Measurements from ENCODE around the gene C14orf180.

The C14orf180 gene

GRCh38 chr14:104582662-104583061, 3.1 kb downstream of the C14orf180 start:
- TF ChIP-seq CTCF (IDR thresholded peaks at IDR 0.05; ENCODE audit: low read depth, low read length, missing control alignments) = no peak
- DNase-seq (ENCODE audit: low read depth) = no peak
- in situ Hi-C loops (cut with HindIII; ENCODE audit: low sequenced_read_pairs) = no loop called here

DNA sequence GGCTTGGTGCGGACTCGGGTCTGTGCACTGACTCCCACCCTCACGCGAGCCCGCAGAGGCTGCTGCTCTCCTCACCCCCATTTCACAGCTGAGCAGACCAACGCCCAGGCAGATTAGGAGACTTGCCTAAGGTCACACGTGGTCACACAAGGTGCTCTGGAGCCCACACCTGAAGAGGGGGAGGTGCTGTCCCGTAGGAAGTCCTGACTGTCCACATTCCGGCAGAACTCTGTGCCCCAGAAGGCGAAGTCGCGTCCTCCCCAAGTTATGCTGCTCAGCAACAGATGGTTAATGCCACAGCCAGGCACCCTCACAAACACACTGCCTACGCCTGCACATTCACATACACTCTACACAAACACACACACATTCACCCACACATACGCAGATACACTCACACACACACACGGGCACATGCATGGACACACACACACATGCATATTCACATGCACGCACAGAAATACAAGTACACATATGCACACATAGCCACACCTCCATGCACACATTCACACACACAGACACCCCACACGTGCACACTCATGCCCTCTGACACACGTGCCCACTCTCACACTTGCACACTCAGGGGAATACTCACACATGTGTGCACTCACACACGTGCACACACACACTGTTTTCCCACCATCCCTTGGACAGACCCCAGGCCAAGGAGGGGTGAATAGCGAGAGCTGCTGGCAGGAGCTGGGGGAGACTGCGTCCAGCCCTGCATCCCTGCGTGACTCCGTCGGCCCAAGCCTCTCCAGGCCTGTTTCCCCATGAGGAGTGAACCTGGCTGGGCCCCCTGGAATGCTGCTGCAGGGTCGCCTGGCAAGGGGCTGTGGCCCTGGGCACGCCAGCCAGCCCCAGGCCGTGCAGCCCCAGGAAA, 4.1 kb downstream of the C14orf180 start:
- no peak overlapping the region for H3K4me3 ChIP-seq (ENCODE audit: low read depth, low read length)
- in situ Hi-C loops (cut with HindIII; ENCODE audit: low sequenced_read_pairs) = no loop called here
- TF ChIP-seq CTCF (IDR thresholded peaks at IDR 0.05; ENCODE audit: low read depth, low read length, missing control alignments) = no peak
- DNase-seq (ENCODE audit: low read depth) = no peak

More at GRCh38 chr14:104582662-104583061, 3.1 kb downstream of the C14orf180 start:
- no peak overlapping the region for H3K4me3 ChIP-seq (ENCODE audit: low read depth, low read length)

DNA sequence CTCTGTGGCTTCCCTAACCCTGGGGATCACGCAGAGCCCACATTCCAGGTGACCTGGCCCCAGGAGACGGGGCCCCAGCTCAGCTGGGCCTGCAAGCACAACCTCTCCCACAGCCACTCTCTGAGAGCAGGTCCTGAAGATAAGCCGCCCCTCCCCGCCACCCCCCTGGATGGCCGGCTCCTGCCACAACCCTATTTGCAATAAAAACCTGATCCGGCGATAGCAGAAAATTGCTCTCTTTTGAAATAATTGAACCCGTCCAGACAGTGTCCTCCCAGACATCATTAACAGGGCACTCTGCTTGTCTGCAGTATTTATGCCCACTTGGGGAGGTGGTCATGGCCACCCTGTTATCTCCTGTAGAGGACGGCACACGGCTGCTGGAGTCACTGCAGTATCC, 5.0 kb downstream of the C14orf180 start:
- in situ Hi-C loops (cut with HindIII; ENCODE audit: low sequenced_read_pairs) = no loop called here
- no peak for DNase-seq (ENCODE audit: low read depth)
- TF ChIP-seq CTCF (IDR thresholded peaks at IDR 0.05; ENCODE audit: low read depth, low read length, missing control alignments) = no peak
- no peak overlapping the region for H3K4me3 ChIP-seq (ENCODE audit: low read depth, low read length)

DNA sequence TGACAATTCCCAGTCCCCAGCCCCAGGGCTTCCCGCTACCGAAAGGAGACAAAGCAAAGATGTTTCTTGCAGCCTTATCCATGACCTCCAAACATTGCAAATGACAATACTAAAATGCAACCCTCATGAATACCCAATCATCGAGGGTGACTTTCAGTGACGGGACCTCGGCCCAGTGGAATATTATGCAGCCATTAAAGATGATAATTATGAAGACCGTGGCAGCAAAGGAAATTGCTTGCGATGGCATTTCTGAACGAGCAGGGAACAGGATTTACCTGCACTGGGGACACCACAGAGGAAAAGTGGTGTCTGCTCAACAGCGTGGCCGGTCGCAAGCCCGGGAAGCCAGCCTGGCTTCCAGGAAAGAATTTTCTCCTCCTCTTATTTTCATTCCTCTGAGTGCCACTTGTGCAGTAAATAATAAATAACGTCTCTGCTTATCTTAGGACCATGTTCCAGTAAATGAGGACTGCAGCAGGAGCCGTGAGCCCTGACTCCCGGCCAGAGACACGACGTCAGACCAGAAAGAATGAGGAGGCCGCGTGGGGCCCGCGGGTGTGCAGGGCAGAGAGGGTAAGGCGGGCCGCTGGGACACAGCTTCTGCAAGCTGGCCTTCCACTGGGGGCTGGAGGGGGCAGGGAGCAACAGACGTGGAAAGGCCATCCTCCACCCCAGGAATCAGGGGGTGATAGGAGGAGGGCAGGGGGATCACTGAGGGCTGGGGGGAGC, 6.6 kb downstream of the C14orf180 start:
- no peak for TF ChIP-seq CTCF (IDR thresholded peaks at IDR 0.05; ENCODE audit: low read depth, low read length, missing control alignments)
- no peak overlapping the region for H3K4me3 ChIP-seq (ENCODE audit: low read depth, low read length)
- DNase-seq (ENCODE audit: low read depth) = no peak
- in situ Hi-C loops (cut with HindIII; ENCODE audit: low sequenced_read_pairs) = no loop called here

GRCh38 chr14:104586832-104587620, 7.5 kb downstream of the C14orf180 start:
- no peak for TF ChIP-seq CTCF (IDR thresholded peaks at IDR 0.05; ENCODE audit: low read depth, low read length, missing control alignments)
- H3K4me3 ChIP-seq (ENCODE audit: low read depth, low read length) = no peak overlapping the region
- in situ Hi-C loops (cut with HindIII; ENCODE audit: low sequenced_read_pairs) = no loop called here
- DNase-seq (ENCODE audit: low read depth) = no peak

DNA sequence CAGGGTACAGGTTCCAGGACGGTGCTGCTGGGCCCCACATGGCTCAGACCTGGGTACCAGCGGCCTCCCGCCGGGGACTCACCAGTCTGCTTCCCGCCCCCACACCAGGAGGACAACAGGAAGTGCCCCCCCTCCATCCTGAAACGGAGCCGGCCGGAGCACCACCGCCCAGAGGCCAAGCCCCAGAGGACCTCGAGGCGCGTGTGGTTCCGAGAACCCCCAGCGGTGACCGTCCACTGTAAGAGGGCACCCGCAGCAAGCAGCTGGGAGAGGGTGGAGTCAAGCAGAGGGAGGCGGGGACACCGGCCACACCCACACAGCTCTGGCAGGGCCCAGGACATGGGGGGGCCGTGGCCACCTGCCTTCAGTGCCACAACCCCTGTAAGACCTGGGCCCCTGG, 8.1 kb downstream of the C14orf180 start:
- no peak for DNase-seq (ENCODE audit: low read depth)
- TF ChIP-seq CTCF (IDR thresholded peaks at IDR 0.05; ENCODE audit: low read depth, low read length, missing control alignments) = no peak
- in situ Hi-C loops (cut with HindIII; ENCODE audit: low sequenced_read_pairs) = no loop called here
- H3K4me3 ChIP-seq (ENCODE audit: low read depth, low read length) = no peak overlapping the region

All from astrocyte of the cerebellum (primary cell).